ENCODE measurements around the gene PRKAR2B. TPM values are rescaled to one million over a fixed set of nuclear protein-coding genes. Genes with fewer than 3 reads are reported as not detected.

The PRKAR2B gene
- total and polyA plus RNA-seq, 2 of the 4 experiments (the other 2 are of a cell fraction), result 3.0 to 3.1 TPM

- Histone ChIP-seq H3K14ac (replicated peaks; ENCODE audit: low read depth, low read length) (no peak overlapping the region), H3K56ac (ENCODE audit: extremely low read depth, insufficient read depth, low read length) (no peak overlapping the region), H3K27me3 (ENCODE audit: control insufficient read depth, insufficient read depth, low read length) (no peaks in the 10 kb centered on the region), H3K36me3 (ENCODE audit: control insufficient read depth, insufficient read depth, low read length) (no peaks in the 10 kb centered on the region), H4K91ac (ENCODE audit: insufficient read depth, low read depth, low read length) (no peak overlapping the region), H3K4me1 (ENCODE audit: control insufficient read depth, insufficient read depth, low read length) (peaks cover 3% of the 10 kb centered on the region), H3K4me2 (ENCODE audit: low read depth, low read length) (no peak overlapping the region), H2BK120ac (ENCODE audit: low read depth, low read length) (no peak overlapping the region), H3K9ac (ENCODE audit: low read depth, low read length) (no peak overlapping the region), H4K8ac (ENCODE audit: low read depth in 2 of 2, low read length in 2 of 2) (no peak overlapping the region), H3K4me3 (ENCODE audit: insufficient read depth, low read depth, low read length) (no peak overlapping the region), H2AK5ac (ENCODE audit: low read depth, low read length) (no peak overlapping the region), H3K18ac (ENCODE audit: low read depth, low read length) (no peak overlapping the region), H2BK20ac (ENCODE audit: low read depth, low read length) (no peak overlapping the region), H3K9me1 (ENCODE audit: insufficient read depth, low read length) (peaks cover 2% of the 10 kb centered on the region; the same call in 1 of the 2 replicates), H4K5ac (ENCODE audit: low read depth, low read length) (no peak overlapping the region), H2AFZ (replicated peaks; ENCODE audit: low read length, poor library complexity) (no peak overlapping the region), H2BK5ac (ENCODE audit: low read depth, low read length, poor library complexity, severe bottlenecking) (no peak overlapping the region), H3K79me1 (ENCODE audit: low read depth in 1 of 2, low read length in 2 of 2) (no peaks in the 10 kb centered on the region), H3K23ac (ENCODE audit: low read depth, low read length) (no peak overlapping the region), H3K4ac (ENCODE audit: low read depth, low read length) (no peak overlapping the region), H3K27ac (ENCODE audit: insufficient read depth, low read length) (no peak overlapping the region), H2BK15ac (ENCODE audit: low read depth, low read length) (no peak overlapping the region), H3K9me3 (ENCODE audit: control insufficient read depth, insufficient read depth, low read length) (no peaks in the 10 kb centered on the region), H2AK9ac (replicated peaks; ENCODE audit: low read depth, low read length, poor library complexity) (no peak overlapping the region), H4K20me1 (ENCODE audit: insufficient read depth, low read length) (no peaks in the 10 kb centered on the region)
- intact Hi-C loops (cut with micrococcal nuclease), result no loop called here
- no TSS peak for BruUV-seq (replicated peaks)
- DNase-seq (no peak), ATAC-seq (ENCODE audit: low read depth) (no peak)
- WGBS, 2 experiments (ENCODE audit: extremely low coverage in 2 of 2, insufficient read length in 1 of 2), result no CpG with 5 or more reads among the region's 4 CpGs
- in situ Hi-C loops (cut with MboI; ENCODE audit: low sequenced_read_pairs), result no loop called here
- TF ChIP-seq CEBPB (IDR thresholded peaks at IDR 0.05; ENCODE audit: low read depth, low read length) (no peak), MAZ (IDR thresholded peaks at IDR 0.05; ENCODE audit: borderline replicate concordance, low read depth, low read length) (no peak), MXI1 (IDR thresholded peaks at IDR 0.05; ENCODE audit: borderline replicate concordance, low read depth, low read length) (no peak), MAFK (IDR thresholded peaks at IDR 0.05; ENCODE audit: low read depth, low read length) (no peak), RFX5 (IDR thresholded peaks at IDR 0.05; ENCODE audit: low read depth, low read length) (no peak), RCOR1 (IDR thresholded peaks at IDR 0.05; ENCODE audit: insufficient replicate concordance, low read length) (no peak), RAD21 (IDR thresholded peaks at IDR 0.05; ENCODE audit: low read length) (no peak), FOS (IDR thresholded peaks at IDR 0.05; ENCODE audit: low read depth, low read length) (no peak)
- ChIA-PET POLR2A (ENCODE audit: unreplicated experiment) (interaction anchor here (0.6 kb wide), 1 partner anchor 12 kb away, joined by 3 read pairs; no protein-coding TSS in a partner anchor), CTCF (no interaction called here)
- dilution Hi-C loops (cut with HindIII; ENCODE audit: low sequenced_read_pairs, unreplicated experiment), result no loop called here
Measured at GRCh38 chr7:107069457-107069856, 25.0 kb downstream of the PRKAR2B start.

Measured in IMR-90 (cell line).